Measurements from ENCODE around the gene KIF27.

- no peak for TF ChIP-seq GATA2 (IDR thresholded peaks at IDR 0.05; ENCODE audit: low read depth, low read length)
- TF ChIP-seq GATA3 (IDR thresholded peaks at IDR 0.05; ENCODE audit: low read depth, low read length): no peak
Measured at GRCh38 chr9:83794051-83794450, 127.2 kb downstream of the KIF27 start.
